ENCODE results near the gene TRIM3.

The TRIM3 gene

GRCh38 chr11:6481012-6481923 lies 7.5 kb upstream of the TRIM3 start, which contains the start of the genes ARFIP2 and TIMM10B:
Gene ARFIP2 (minus strand): TSS chr11:6481331. CDS start chr11:6480421, 910 bp downstream.
Gene TIMM10B (plus strand): TSS chr11:6481501. CDS start chr11:6481517, 16 bp downstream.
- TF ChIP-seq REST (IDR thresholded peaks at IDR 0.05; ENCODE audit: insufficient read depth in 1 of 2, low read depth in 2 of 2, low read length in 2 of 2) (no peak), SIN3A (IDR thresholded peaks at IDR 0.05; ENCODE audit: borderline replicate concordance, insufficient read depth, low read length) (0 out of 2 replicates have a peak, but pooled peaks have one; percentile 37), POLR2AphosphoS5 (IDR thresholded peaks at IDR 0.05; ENCODE audit: low read depth, low read length) (peak; percentile 95), FOXP2 (optimal IDR thresholded peaks at IDR 0.05; ENCODE audit: borderline replicate concordance, extremely low read depth, extremely low read length, insufficient read depth) (peak; percentile 58), TAF1 (IDR thresholded peaks at IDR 0.05; ENCODE audit: borderline replicate concordance, insufficient read depth, low read length) (peak; percentile 90)

GRCh38 chr11:6480299-6480914 lies 6.7 kb upstream of the TRIM3 start:
- TF ChIP-seq FOXP2 (optimal IDR thresholded peaks at IDR 0.05; ENCODE audit: borderline replicate concordance, extremely low read depth, extremely low read length, insufficient read depth) (no peak), POLR2AphosphoS5 (IDR thresholded peaks at IDR 0.05; ENCODE audit: low read depth, low read length) (peak; percentile 36; the same call in 1 of the 2 replicates)

- no peak for TF ChIP-seq SIN3A (IDR thresholded peaks at IDR 0.05; ENCODE audit: borderline replicate concordance, insufficient read depth, low read length)
- no peak for TF ChIP-seq POLR2AphosphoS5 (IDR thresholded peaks at IDR 0.05; ENCODE audit: low read depth, low read length)
- TF ChIP-seq REST (IDR thresholded peaks at IDR 0.05; ENCODE audit: insufficient read depth in 1 of 2, low read depth in 2 of 2, low read length in 2 of 2): no peak
- TF ChIP-seq TAF1 (IDR thresholded peaks at IDR 0.05; ENCODE audit: borderline replicate concordance, insufficient read depth, low read length): no peak
These were observed 2.8 kb upstream of the TRIM3 start for GRCh38 chr11:6476571-6476970.

- TF ChIP-seq FOXP2 (optimal IDR thresholded peaks at IDR 0.05; ENCODE audit: borderline replicate concordance, extremely low read depth, extremely low read length, insufficient read depth): no peak
These were observed 2.2 kb upstream of the TRIM3 start for GRCh38 chr11:6475936-6476335.

- TF ChIP-seq TAF1 (IDR thresholded peaks at IDR 0.05; ENCODE audit: borderline replicate concordance, insufficient read depth, low read length) (no peak), POLR2AphosphoS5 (IDR thresholded peaks at IDR 0.05; ENCODE audit: low read depth, low read length) (peak; percentile 58; the same call in 1 of the 2 replicates), SIN3A (IDR thresholded peaks at IDR 0.05; ENCODE audit: borderline replicate concordance, insufficient read depth, low read length) (no peak), REST (IDR thresholded peaks at IDR 0.05; ENCODE audit: insufficient read depth in 1 of 2, low read depth in 2 of 2, low read length in 2 of 2) (no peak), FOXP2 (optimal IDR thresholded peaks at IDR 0.05; ENCODE audit: borderline replicate concordance, extremely low read depth, extremely low read length, insufficient read depth) (no peak)
These were observed 1.2 kb upstream of the TRIM3 start for GRCh38 chr11:6474806-6475500.
